ENCODE results near the gene ESR1. TPM values are rescaled to one million over a fixed set of nuclear protein-coding genes. Genes with fewer than 3 reads are reported as not detected.
A peak's percentile ranks its signal among the peaks of the same experiment; 100 is the strongest.

The ESR1 gene
- total and polyA plus RNA-seq, 2 donors (not counting 3 experiments of a cell fraction or from before 2014, with no cell fraction given) = 0.01 TPM; not detected in 1

- no peak overlapping the region for H3K9ac ChIP-seq (replicated peaks; ENCODE audit: extremely low read depth, insufficient read depth, low read length)
- no peaks in the 10 kb centered on the region for H3K27me3 ChIP-seq (ENCODE audit: control insufficient read depth in 2 of 2, insufficient read depth in 2 of 2, low read length in 2 of 2)
- H3K36me3 ChIP-seq (ENCODE audit: control insufficient read depth in 2 of 2, extremely low read depth in 1 of 2, insufficient read depth in 2 of 2, low read length in 2 of 2) = no peaks in the 10 kb centered on the region
- no peaks in the 10 kb centered on the region for H4K20me1 ChIP-seq (replicated peaks; ENCODE audit: control insufficient read depth, extremely low read depth, insufficient read depth, low read length)
- H3K27ac ChIP-seq (ENCODE audit: insufficient read depth, low read depth, low read length) = peak overlapping the region; percentile 74
- H3K4me1 ChIP-seq (ENCODE audit: control insufficient read depth, extremely low read depth, insufficient read depth, low read length) = peaks cover 22% of the 10 kb centered on the region
- BruUV-seq (replicated peaks) = no TSS peak
- no peak overlapping the region for H2AFZ ChIP-seq (ENCODE audit: low read depth, low read length)
- no peak overlapping the region for H3K4me3 ChIP-seq (replicated peaks in 1 of 3; ENCODE audit: insufficient read depth in 1 of 3, low read depth in 1 of 3, low read length in 3 of 3)
- FAIRE-seq (peak; percentile 92), DNase-seq (ENCODE audit: low read depth, low spot score) (peak; percentile 98)
- dilution Hi-C loops (cut with MboI; ENCODE audit: extremely low pct_ligation_motif_present, low sequenced_read_pairs) (no loop called here), intact Hi-C loops (cut with micrococcal nuclease) (loop anchor here (1.0 to 5.0 kb wide), 11 partner anchors 43 to 1187 kb away; partner anchors contain the start of gene RMND1)
- no peaks in the 10 kb centered on the region for H3K9me1 ChIP-seq (replicated peaks; ENCODE audit: control insufficient read depth, extremely low read depth, insufficient read depth, low read length)
- TF ChIP-seq POLR2AphosphoS5 (IDR thresholded peaks at IDR 0.05; ENCODE audit: insufficient read depth, low read depth, low read length) (peak; percentile 51), GATA2 (IDR thresholded peaks at IDR 0.05; ENCODE audit: insufficient read depth, insufficient read length, low read depth, low read length) (peak; percentile 63), POLR2A (IDR thresholded peaks at IDR 0.05; ENCODE audit: low read depth, low read length) (no peak), JUN (IDR thresholded peaks at IDR 0.05; ENCODE audit: borderline replicate concordance, insufficient read depth, insufficient read length, low read depth) (peak; percentile 92), FOS (IDR thresholded peaks at IDR 0.05; ENCODE audit: borderline replicate concordance, insufficient read depth, low read length) (peak; percentile 85), CTCF (IDR thresholded peaks at IDR 0.05; ENCODE audit: extremely low read depth in 1 of 2, insufficient read depth in 1 of 2, low read depth in 1 of 2, low read length in 2 of 2) (peak; percentile 50 to 59), EZH2 (IDR thresholded peaks at IDR 0.05; ENCODE audit: borderline replicate concordance, low read depth, low read length, severe bottlenecking) (no peak)
- H3K4me2 ChIP-seq (ENCODE audit: insufficient read depth, low read length) = peak overlapping the region; percentile 89
- no peaks in the 10 kb centered on the region for H3K9me3 ChIP-seq (replicated peaks; ENCODE audit: control insufficient read depth, insufficient read depth, low read length)
- no peaks in the 10 kb centered on the region for H3K79me2 ChIP-seq (ENCODE audit: control insufficient read depth, insufficient read depth, low read length)
- ChIA-PET POLR2A (interaction anchor here (0.6 to 1.0 kb wide), 3 partner anchors 86 to 332 kb away, joined by 3 to 4 read pairs (median 3); no protein-coding TSS in a partner anchor), CTCF (interaction anchor here (0.6 to 4.4 kb wide), 64 partner anchors 8 to 720 kb away, joined by 3 to 178 read pairs (median 4); partner anchors contain the start of gene ESR1)
These were observed 42.0 kb upstream of the ESR1 start for GRCh38 chr6:151765444-151765886.
